Osteoblast (primary cell): ENCODE results near the gene RAB1A. TPM values are rescaled to one million over a fixed set of nuclear protein-coding genes. Genes with fewer than 3 reads are reported as not detected.

Source experiments
- DNase-seq: peaks from one replicate; pipeline ENCODE4 v3.0.0; 2011; ENCODE audit warnings: low spot score, mixed read lengths; ENCODE audit not compliant: insufficient read length; ENCODE audit errors: missing footprints
- H2AFZ ChIP-seq: 2 replicates; pipeline ENCODE4 v1.6.0; 2011; ENCODE audit warnings: mild to moderate bottlenecking, low read length
- H3K27ac ChIP-seq: 2 replicates; pipeline ENCODE4 v1.5.1; 2011; ENCODE audit warnings: mild to moderate bottlenecking, low read depth, low read length, moderate library complexity
- H3K27me3 ChIP-seq: 2 replicates; pipeline ENCODE4 v1.6.0; 2012; ENCODE audit warnings: mild to moderate bottlenecking, control low read depth, inconsistent platforms, low read length, moderate library complexity; ENCODE audit not compliant: insufficient read depth
- H3K36me3 ChIP-seq: 2 replicates; pipeline ENCODE4 v1.5.1; 2011; ENCODE audit warnings: mild to moderate bottlenecking, low read length, control low read depth, moderate library complexity; ENCODE audit not compliant: insufficient read depth
- H3K4me1 ChIP-seq: 2 replicates; pipeline ENCODE4 v1.5.1; 2011; ENCODE audit warnings: mild to moderate bottlenecking, low read length, control low read depth, moderate library complexity; ENCODE audit not compliant: insufficient read depth
- H3K4me2 ChIP-seq: 2 replicates; pipeline ENCODE4 v1.6.0; 2011; ENCODE audit warnings: mild to moderate bottlenecking, low read length; ENCODE audit not compliant: insufficient read depth
- H3K4me3 ChIP-seq: fragments of 200-600 bp; sonication (generic); 3 replicates; pipeline ENCODE4 v1.5.1; 2012; ENCODE audit warnings: mild to moderate bottlenecking, low read length, inconsistent platforms; ENCODE audit not compliant: insufficient read depth
- H3K79me2 ChIP-seq: 2 replicates; pipeline ENCODE4 v1.6.0; 2012; ENCODE audit warnings: mild to moderate bottlenecking, low read length, control low read depth, inconsistent platforms; ENCODE audit not compliant: insufficient read depth
- H3K9me3 ChIP-seq: 2 replicates; pipeline ENCODE4 v1.5.1; 2011; ENCODE audit warnings: low read depth, low read length, control low read depth
- H4K20me1 ChIP-seq: 2 replicates; pipeline ENCODE4 v1.6.0; 2012; ENCODE audit warnings: mild to moderate bottlenecking, low read length, control low read depth; ENCODE audit not compliant: insufficient read depth
- total RNA-seq: library from RNA; depleted of rRNA; stranded (reverse); fragments of >200 nt; gene quantifications from 2 replicates; pipeline ENCODE4 v1.2.3, GENCODE V29; 2012
- TF ChIP-seq, protein P1 (sequence below): IDR thresholded peaks from 2 replicates; pipeline ENCODE4 v1.5.1; 2011; ENCODE audit warnings: mild to moderate bottlenecking, low read depth, low read length, moderate library complexity; ENCODE audit errors: extremely low read depth

RAB1A gene
- total RNA-seq, 1 donor: 72.7 TPM

DNA sequence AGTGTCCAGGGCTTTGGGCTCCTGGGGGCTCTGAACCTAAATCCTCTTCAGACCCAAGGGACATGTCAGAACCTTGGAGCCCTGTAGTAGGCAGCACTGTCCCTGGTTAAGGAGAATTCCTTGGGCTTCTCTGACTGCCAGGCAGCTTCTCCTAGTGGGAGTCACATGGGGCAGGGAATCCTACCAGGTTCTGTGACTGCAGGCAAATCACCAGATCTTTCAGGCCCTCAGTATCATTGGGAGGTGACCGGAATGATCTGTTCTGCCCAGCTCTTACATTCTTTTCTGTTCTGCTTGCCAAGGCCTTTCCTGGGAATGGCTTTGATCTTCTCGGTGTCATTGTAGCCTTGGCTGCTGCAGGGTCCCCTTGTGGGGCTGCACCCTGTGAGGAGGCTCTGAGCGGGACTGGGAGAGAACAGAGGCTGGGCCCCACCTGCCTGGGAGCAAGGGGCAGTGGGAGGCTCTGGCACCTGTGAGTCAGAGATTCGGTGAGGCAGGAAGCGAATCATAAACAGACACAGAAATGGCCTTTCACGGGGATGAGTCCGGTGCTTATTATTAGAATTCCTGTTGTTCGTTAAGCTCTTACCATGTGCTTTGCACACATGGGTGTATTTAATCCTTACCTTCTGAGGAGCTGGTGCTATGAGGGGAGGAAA, 59.6 kb downstream of the RAB1A start:
- H3K36me3 ChIP-seq: peaks cover 39% of the 10 kb centered on the region
- H3K27ac ChIP-seq: peak overlapping the region; percentile 53
- no peaks in the 10 kb centered on the region for H3K9me3 ChIP-seq
- TF ChIP-seq, protein P1, sequence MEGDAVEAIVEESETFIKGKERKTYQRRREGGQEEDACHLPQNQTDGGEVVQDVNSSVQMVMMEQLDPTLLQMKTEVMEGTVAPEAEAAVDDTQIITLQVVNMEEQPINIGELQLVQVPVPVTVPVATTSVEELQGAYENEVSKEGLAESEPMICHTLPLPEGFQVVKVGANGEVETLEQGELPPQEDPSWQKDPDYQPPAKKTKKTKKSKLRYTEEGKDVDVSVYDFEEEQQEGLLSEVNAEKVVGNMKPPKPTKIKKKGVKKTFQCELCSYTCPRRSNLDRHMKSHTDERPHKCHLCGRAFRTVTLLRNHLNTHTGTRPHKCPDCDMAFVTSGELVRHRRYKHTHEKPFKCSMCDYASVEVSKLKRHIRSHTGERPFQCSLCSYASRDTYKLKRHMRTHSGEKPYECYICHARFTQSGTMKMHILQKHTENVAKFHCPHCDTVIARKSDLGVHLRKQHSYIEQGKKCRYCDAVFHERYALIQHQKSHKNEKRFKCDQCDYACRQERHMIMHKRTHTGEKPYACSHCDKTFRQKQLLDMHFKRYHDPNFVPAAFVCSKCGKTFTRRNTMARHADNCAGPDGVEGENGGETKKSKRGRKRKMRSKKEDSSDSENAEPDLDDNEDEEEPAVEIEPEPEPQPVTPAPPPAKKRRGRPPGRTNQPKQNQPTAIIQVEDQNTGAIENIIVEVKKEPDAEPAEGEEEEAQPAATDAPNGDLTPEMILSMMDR: peak; percentile 36
- H3K27me3 ChIP-seq: no peaks in the 10 kb centered on the region
- H2AFZ ChIP-seq: no peak overlapping the region
- H3K4me2 ChIP-seq: no peak overlapping the region
- H3K4me1 ChIP-seq: peaks cover 25% of the 10 kb centered on the region
- H4K20me1 ChIP-seq: peaks cover 6% of the 10 kb centered on the region
- peaks cover 27% of the 10 kb centered on the region for H3K79me2 ChIP-seq
- no peak overlapping the region for H3K4me3 ChIP-seq
- no peak for DNase-seq

DNA sequence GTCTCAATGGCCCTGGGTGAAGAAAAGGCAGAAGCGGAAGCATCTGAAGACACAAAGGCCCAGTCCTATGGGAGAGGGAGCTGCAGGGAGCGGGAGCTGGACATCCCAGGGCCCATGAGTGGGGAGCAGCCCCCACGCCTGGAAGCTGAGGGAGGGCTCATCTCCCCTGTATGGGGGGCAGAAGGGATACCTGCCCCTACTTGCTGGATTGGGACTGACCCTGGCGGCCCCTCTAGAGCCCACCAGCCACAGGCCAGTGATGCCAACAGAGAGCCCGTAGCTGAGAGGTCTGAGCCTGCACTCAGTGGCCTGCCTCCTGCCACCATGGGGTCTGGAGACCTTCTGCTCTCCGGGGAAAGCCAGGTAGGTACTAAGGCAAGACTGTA, 60.5 kb downstream of the RAB1A start:
- no peak overlapping the region for H3K4me3 ChIP-seq
- H3K79me2 ChIP-seq: peaks cover 27% of the 10 kb centered on the region
- H3K36me3 ChIP-seq: peaks cover 32% of the 10 kb centered on the region
- no peaks in the 10 kb centered on the region for H3K27me3 ChIP-seq
- TF ChIP-seq, protein P1: no peak
- peak overlapping the region; percentile 53 for H3K27ac ChIP-seq
- H3K4me2 ChIP-seq: no peak overlapping the region
- peaks cover 31% of the 10 kb centered on the region for H3K4me1 ChIP-seq
- no peak overlapping the region for H2AFZ ChIP-seq
- H3K9me3 ChIP-seq: no peaks in the 10 kb centered on the region
- no peak for DNase-seq
- peaks cover 9% of the 10 kb centered on the region for H4K20me1 ChIP-seq

DNA sequence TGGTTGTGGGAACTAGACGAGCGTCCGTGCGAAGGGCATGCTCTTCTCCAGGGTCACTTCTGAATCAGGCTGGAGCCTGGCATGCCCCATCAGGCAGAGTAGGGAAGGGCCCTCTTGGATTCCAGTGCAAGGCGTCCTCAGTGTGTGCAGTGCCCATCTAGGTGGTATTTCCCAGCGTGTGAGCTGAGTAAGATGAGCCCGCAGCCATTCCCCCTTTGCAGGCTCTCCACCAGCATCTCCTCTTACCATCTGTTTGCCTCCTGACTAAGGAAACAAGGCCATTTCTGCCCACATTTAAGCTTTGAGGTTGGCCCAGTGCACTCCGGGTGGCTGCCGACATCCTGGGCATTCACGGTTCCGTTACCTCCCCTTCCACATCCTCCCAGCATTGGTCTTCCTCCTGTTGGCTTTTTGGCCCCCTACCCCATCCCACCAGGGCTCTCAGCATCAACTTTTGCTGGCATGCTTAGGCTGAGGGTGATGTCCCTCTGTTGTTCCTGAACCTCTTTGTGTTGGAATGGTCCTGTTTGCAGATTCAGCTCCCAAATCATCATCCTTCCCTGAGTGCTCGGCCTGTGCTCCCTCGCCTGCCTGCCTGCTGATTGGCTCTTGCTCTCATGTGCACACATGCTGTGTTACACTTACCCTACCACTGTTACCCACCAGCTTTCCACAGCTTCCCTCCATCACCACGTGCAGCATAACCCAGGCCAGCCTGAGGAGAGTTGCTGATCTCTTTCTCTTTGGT, 61.9 kb downstream of the RAB1A start:
- Histone ChIP-seq H2AFZ (no peak overlapping the region), H3K9me3 (no peaks in the 10 kb centered on the region), H3K79me2 (peaks cover 40% of the 10 kb centered on the region), H3K4me3 (no peak overlapping the region), H4K20me1 (peaks cover 17% of the 10 kb centered on the region), H3K36me3 (peaks cover 18% of the 10 kb centered on the region), H3K27me3 (no peaks in the 10 kb centered on the region), H3K4me2 (no peak overlapping the region), H3K27ac (no peak overlapping the region), H3K4me1 (peaks cover 41% of the 10 kb centered on the region)
- DNase-seq: no peak
- TF ChIP-seq, protein P1: no peak
